RPMI8226 (cell line): ENCODE data around the gene CNNM4.

Experiments
- DNase-seq: peaks from one replicate; pipeline ENCODE4 v3.0.0-alpha.2; 2015

The CNNM4 gene

DNA sequence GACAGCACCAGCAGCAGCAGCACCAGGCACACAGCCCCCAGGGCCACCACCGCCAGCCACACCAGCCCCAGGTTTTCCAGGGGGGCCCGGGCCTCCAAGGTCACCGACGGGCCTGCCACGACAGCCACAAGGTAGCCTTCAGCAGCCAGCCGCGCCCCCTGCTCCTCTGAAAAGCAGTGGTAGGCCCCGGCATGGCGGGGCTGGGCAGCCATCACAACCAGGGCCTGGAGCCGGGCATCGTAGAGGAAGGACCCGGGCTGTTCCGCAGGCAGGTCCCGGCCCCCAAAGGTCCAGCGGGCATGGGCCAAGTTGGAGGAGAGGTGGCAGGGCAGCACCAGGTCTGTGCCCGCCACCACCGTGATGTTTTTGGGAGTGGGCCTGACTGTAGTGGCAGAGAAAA lies 100.4 kb downstream of the CNNM4 start:
- no peak for DNase-seq
